HEK293 (cell line): ENCODE results near the gene UBA7.

ENCODE experiments used
- CTCF ChIA-PET: fragments of 350-600 bp; formaldehyde crosslinking; extraction: SDS; loops from one replicate; lab custom pipeline; 2021; ENCODE audit warnings: antibody characterized with exemption; lab: Yijun Ruan, JAX
- POLR2A ChIA-PET: fragments of 300-600 bp; formaldehyde crosslinking; extraction: SDS; loops from one replicate; lab custom pipeline; 2020; ENCODE audit warnings: antibody characterized with exemption, inconsistent platforms; lab: Yijun Ruan, JAX
- H3K27ac ChIP-seq: fragments of 200-500 bp; sonication (Bioruptor generic); 2 replicates; pipeline ENCODE4 v1.5.1; 2014; ENCODE audit warnings: low read depth, low read length, control low read depth, inconsistent platforms; ENCODE audit errors: extremely low read depth
- H3K36me3 ChIP-seq, 2 experiments: fragments of 200-500 bp in 1 of 2; sonication (Bioruptor generic) in 1 of 2; 1 replicate in 1 of 2; 2 replicates in 1 of 2; pipeline ENCODE4 v1.5.1; 2014 to 2017; ENCODE audit warnings: inconsistent platforms in 2 of 2, low read length in 2 of 2; ENCODE audit not compliant: control insufficient read depth in 2 of 2, insufficient read depth in 1 of 2
- H3K4me1 ChIP-seq: fragments of 200-500 bp; sonication (Bioruptor generic); 2 replicates; pipeline ENCODE4 v1.5.1; 2014; ENCODE audit warnings: mild to moderate bottlenecking, low read length, inconsistent platforms; ENCODE audit not compliant: control insufficient read depth, insufficient read depth
- H3K4me3 ChIP-seq: 2 replicates; pipeline ENCODE4 v1.5.1; 2011; ENCODE audit warnings: low read depth, mild to moderate bottlenecking, control low read depth, low read length, moderate library complexity
- H3K9me3 ChIP-seq: fragments of 200-500 bp; sonication (Bioruptor generic); 2 replicates; pipeline ENCODE4 v1.5.1; 2014; ENCODE audit warnings: low read depth, low read length, inconsistent platforms; ENCODE audit not compliant: control insufficient read depth, insufficient read depth
- GLI2 ChIP-seq: fragments of 450-650 bp; formaldehyde crosslinking; IDR thresholded peaks from 2 replicates; pipeline ENCODE4; 2017; ENCODE audit warnings: missing biosample characterization, missing genetic modification characterization, low read depth, borderline replicate concordance
- KLF1 ChIP-seq: fragments of 450-650 bp; formaldehyde crosslinking; IDR thresholded peaks from 2 replicates; pipeline ENCODE4 v1.5.1; 2016; ENCODE audit warnings: missing biosample characterization, missing genetic modification characterization
- MEIS1 ChIP-seq: sonication (generic); formaldehyde crosslinking; IDR thresholded peaks from 2 replicates; pipeline ENCODE4 v1.8.1; 2022; ENCODE audit warnings: missing genetic modification reagents, mild to moderate bottlenecking, borderline replicate concordance
- SP7 ChIP-seq: fragments of 450-650 bp; formaldehyde crosslinking; IDR thresholded peaks from 2 replicates; pipeline ENCODE4 v1.5.1; 2016; ENCODE audit warnings: missing biosample characterization, missing genetic modification characterization
- ZBTB17 ChIP-seq: fragments of 450-650 bp; formaldehyde crosslinking; IDR thresholded peaks from 2 replicates; pipeline ENCODE4 v1.5.1; 2016; ENCODE audit warnings: missing biosample characterization, missing genetic modification characterization
- ZBTB20 ChIP-seq: fragments of 450-650 bp; formaldehyde crosslinking; IDR thresholded peaks from 2 replicates; pipeline ENCODE4 v1.5.1; 2016; ENCODE audit warnings: missing biosample characterization, missing genetic modification characterization
- ZNF133 ChIP-seq: fragments of 450-650 bp; formaldehyde crosslinking; IDR thresholded peaks from 2 replicates; pipeline ENCODE4 v1.5.1; 2016; ENCODE audit warnings: missing biosample characterization, missing genetic modification characterization
- ZNF311 ChIP-seq: fragments of 450-650 bp; formaldehyde crosslinking; IDR thresholded peaks from 2 replicates; pipeline ENCODE4 v1.5.1; 2017; ENCODE audit warnings: missing biosample characterization, missing genetic modification characterization, borderline replicate concordance
- ZNF621 ChIP-seq: fragments of 450-650 bp; formaldehyde crosslinking; IDR thresholded peaks from 2 replicates; pipeline ENCODE4 v1.5.1; 2017; ENCODE audit warnings: missing biosample characterization, missing genetic modification characterization
- ZNF623 ChIP-seq: fragments of 450-650 bp; formaldehyde crosslinking; IDR thresholded peaks from 2 replicates; pipeline ENCODE4 v1.5.1; 2016; ENCODE audit warnings: missing biosample characterization, missing genetic modification characterization
- ZNF626 ChIP-seq: fragments of 450-650 bp; sonication (Bioruptor Pico); formaldehyde crosslinking; IDR thresholded peaks from 2 replicates; pipeline ENCODE4 v1.5.1; 2018; ENCODE audit warnings: missing biosample characterization, missing genetic modification characterization, inconsistent platforms
- ZNF76 ChIP-seq: fragments of 450-650 bp; formaldehyde crosslinking; IDR thresholded peaks from 2 replicates; pipeline ENCODE4; 2016; ENCODE audit warnings: low read depth, missing biosample characterization, missing genetic modification characterization, borderline replicate concordance
- ZNF843 ChIP-seq: fragments of 450-650 bp; formaldehyde crosslinking; IDR thresholded peaks from 2 replicates; pipeline ENCODE4 v1.5.1; 2016; ENCODE audit warnings: missing biosample characterization, missing genetic modification characterization
- TF ChIP-seq, protein P1 (sequence below): fragments of 450-650 bp; formaldehyde crosslinking; IDR thresholded peaks from 2 replicates; pipeline ENCODE4 v1.5.1; 2016; ENCODE audit warnings: missing biosample characterization, missing genetic modification characterization
- TF ChIP-seq, protein P2 (sequence below): fragments of 450-650 bp; formaldehyde crosslinking; IDR thresholded peaks from 2 replicates; pipeline ENCODE4 v1.5.1; 2016; ENCODE audit warnings: missing biosample characterization, missing genetic modification characterization
- TF ChIP-seq, protein P3 (sequence below): fragments of 450-650 bp; formaldehyde crosslinking; IDR thresholded peaks from 2 replicates; pipeline ENCODE4 v1.5.1; 2016; ENCODE audit warnings: missing biosample characterization, missing genetic modification characterization
- TF ChIP-seq, protein P4 (sequence below): IDR thresholded peaks from 2 replicates; pipeline ENCODE4 v1.6.1; 2011; ENCODE audit warnings: mild to moderate bottlenecking, low read depth, low read length, borderline replicate concordance
- TF ChIP-seq, protein P5 (sequence below): fragments of 450-650 bp; formaldehyde crosslinking; IDR thresholded peaks from 2 replicates; pipeline ENCODE4; 2016; ENCODE audit warnings: missing biosample characterization, missing genetic modification characterization

Gene UBA7

DNA sequence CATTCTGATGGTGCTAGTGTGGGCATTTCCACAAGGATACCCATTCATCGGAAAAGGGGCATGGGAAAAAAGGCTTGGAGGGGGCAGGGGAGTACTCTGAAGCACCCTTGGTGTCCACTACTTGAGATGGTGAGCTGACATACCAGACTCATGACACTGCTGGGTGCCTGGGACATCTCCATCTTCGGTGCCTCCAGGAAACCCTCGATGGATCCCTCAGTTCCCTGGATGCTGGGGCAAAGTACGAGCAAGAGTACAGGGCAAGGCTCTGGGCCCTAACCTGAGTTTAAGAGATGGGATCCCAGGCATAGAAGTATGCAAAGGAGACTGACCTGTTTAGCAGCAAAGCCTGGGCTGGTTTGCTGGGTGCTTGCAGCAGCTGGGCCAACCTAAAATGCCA, 22.2 kb downstream of the UBA7 start:
- ChIA-PET CTCF (interaction anchor here (1.7 kb wide), 1 partner anchor 11 kb away, joined by 4 read pairs; no protein-coding TSS in a partner anchor), POLR2A (no interaction called here)
- TF ChIP-seq ZBTB20 (tag by site-specific recombination) (no peak), KLF1 (tag by site-specific recombination) (no peak), ZNF843 (tag by site-specific recombination) (no peak), ZNF133 (tag by site-specific recombination) (no peak), ZNF76 (tag by site-specific recombination) (no peak), GLI2 (no peak), ZNF311 (tag by site-specific recombination) (no peak), ZNF623 (tag by site-specific recombination) (no peak), ZNF626 (tag by site-specific recombination) (no peak)
- TF ChIP-seq, protein P1, sequence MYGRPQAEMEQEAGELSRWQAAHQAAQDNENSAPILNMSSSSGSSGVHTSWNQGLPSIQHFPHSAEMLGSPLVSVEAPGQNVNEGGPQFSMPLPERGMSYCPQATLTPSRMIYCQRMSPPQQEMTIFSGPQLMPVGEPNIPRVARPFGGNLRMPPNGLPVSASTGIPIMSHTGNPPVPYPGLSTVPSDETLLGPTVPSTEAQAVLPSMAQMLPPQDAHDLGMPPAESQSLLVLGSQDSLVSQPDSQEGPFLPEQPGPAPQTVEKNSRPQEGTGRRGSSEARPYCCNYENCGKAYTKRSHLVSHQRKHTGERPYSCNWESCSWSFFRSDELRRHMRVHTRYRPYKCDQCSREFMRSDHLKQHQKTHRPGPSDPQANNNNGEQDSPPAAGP (tag by site-specific recombination): no peak
- TF ChIP-seq, protein P2, sequence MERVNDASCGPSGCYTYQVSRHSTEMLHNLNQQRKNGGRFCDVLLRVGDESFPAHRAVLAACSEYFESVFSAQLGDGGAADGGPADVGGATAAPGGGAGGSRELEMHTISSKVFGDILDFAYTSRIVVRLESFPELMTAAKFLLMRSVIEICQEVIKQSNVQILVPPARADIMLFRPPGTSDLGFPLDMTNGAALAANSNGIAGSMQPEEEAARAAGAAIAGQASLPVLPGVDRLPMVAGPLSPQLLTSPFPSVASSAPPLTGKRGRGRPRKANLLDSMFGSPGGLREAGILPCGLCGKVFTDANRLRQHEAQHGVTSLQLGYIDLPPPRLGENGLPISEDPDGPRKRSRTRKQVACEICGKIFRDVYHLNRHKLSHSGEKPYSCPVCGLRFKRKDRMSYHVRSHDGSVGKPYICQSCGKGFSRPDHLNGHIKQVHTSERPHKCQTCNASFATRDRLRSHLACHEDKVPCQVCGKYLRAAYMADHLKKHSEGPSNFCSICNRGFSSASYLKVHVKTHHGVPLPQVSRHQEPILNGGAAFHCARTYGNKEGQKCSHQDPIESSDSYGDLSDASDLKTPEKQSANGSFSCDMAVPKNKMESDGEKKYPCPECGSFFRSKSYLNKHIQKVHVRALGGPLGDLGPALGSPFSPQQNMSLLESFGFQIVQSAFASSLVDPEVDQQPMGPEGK (tag by site-specific recombination): no peak
- TF ChIP-seq, protein P3, sequence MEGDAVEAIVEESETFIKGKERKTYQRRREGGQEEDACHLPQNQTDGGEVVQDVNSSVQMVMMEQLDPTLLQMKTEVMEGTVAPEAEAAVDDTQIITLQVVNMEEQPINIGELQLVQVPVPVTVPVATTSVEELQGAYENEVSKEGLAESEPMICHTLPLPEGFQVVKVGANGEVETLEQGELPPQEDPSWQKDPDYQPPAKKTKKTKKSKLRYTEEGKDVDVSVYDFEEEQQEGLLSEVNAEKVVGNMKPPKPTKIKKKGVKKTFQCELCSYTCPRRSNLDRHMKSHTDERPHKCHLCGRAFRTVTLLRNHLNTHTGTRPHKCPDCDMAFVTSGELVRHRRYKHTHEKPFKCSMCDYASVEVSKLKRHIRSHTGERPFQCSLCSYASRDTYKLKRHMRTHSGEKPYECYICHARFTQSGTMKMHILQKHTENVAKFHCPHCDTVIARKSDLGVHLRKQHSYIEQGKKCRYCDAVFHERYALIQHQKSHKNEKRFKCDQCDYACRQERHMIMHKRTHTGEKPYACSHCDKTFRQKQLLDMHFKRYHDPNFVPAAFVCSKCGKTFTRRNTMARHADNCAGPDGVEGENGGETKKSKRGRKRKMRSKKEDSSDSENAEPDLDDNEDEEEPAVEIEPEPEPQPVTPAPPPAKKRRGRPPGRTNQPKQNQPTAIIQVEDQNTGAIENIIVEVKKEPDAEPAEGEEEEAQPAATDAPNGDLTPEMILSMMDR (tag by site-specific recombination): no peak
- TF ChIP-seq, protein P4, sequence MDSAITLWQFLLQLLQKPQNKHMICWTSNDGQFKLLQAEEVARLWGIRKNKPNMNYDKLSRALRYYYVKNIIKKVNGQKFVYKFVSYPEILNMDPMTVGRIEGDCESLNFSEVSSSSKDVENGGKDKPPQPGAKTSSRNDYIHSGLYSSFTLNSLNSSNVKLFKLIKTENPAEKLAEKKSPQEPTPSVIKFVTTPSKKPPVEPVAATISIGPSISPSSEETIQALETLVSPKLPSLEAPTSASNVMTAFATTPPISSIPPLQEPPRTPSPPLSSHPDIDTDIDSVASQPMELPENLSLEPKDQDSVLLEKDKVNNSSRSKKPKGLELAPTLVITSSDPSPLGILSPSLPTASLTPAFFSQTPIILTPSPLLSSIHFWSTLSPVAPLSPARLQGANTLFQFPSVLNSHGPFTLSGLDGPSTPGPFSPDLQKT: no peak
- no peaks in the 10 kb centered on the region for H3K36me3 ChIP-seq
- H3K4me3 ChIP-seq: no peak overlapping the region
- H3K4me1 ChIP-seq: no peaks in the 10 kb centered on the region
- H3K9me3 ChIP-seq: no peaks in the 10 kb centered on the region
- no peak overlapping the region for H3K27ac ChIP-seq

DNA sequence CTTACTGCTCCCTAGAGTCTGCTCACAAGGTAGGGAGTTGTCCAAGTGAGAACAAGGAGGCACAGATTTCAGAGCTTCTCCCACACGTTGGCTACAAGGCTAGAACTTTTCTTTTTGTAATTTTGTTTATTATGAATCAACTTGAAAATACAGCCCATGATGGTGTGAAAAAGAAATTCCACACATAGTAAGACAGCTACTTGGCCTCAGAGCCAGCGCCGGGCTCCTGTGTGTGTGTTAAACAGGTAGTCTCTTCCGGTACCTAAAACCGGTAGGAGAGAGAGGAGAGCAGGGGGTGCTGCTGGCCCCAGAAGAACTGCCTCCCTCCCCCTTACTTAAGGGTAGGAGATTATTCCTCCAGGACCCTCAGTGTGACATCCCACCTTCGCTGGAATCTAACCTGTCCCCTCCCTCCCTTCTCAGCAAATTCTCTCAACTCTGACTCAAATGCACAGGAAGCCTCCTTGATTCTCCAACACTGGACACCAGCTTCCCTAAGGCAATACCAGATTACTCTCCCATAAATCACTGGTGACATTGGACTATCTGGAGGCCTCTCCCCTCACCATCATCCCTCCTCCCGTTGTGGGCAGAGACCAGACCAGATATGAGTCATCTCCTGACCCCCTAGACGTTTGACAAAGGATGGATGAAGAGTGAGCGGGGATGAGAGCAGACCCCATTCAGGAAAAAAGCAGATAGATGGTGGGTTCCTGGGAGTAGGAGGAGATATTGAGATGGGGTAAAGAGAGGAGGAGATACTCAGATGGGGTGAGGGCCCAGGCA, 22.9 kb downstream of the UBA7 start:
- TF ChIP-seq ZNF621 (tag by site-specific recombination): no peak
- TF ChIP-seq ZBTB17: no peak
- TF ChIP-seq SP7 (tag by site-specific recombination): peak; percentile 18; the same call in 1 of the 2 replicates
- TF ChIP-seq, protein P5, sequence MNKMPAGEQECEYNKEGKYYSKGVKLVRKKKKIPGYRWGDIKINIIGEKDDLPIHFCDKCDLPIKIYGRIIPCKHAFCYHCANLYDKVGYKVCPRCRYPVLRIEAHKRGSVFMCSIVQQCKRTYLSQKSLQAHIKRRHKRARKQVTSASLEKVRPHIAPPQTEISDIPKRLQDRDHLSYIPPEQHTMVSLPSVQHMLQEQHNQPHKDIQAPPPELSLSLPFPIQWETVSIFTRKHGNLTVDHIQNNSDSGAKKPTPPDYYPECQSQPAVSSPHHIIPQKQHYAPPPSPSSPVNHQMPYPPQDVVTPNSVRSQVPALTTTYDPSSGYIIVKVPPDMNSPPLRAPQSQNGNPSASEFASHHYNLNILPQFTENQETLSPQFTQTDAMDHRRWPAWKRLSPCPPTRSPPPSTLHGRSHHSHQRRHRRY (tag by site-specific recombination): no peak
- peak; percentile 91 for TF ChIP-seq MEIS1 (CRISPR knock-in tag)
- Histone ChIP-seq H3K36me3 (no peaks in the 10 kb centered on the region), H3K9me3 (no peaks in the 10 kb centered on the region), H3K27ac (no peak overlapping the region), H3K4me3 (no peak overlapping the region), H3K4me1 (no peaks in the 10 kb centered on the region)
- ChIA-PET POLR2A (no interaction called here), CTCF (interaction anchor here (0.6 to 1.7 kb wide), 2 partner anchors 11 to 456 kb away, joined by 4 read pairs; no protein-coding TSS in a partner anchor)
